Adipocyte (in vitro differentiated cells): ENCODE measurements around the gene ABHD1.

Experiments
- DNase-seq: peaks from one replicate; pipeline ENCODE4 v3.0.0-alpha.2; 2015; ENCODE audit warnings: low read depth
- H3K27me3 ChIP-seq: replicated peaks from 2 replicates; pipeline ENCODE4 v1.7.0; 2013; ENCODE audit warnings: mild to moderate bottlenecking, low read length, moderate library complexity; ENCODE audit not compliant: control insufficient read depth, insufficient read depth
- H3K36me3 ChIP-seq: 2 replicates; pipeline ENCODE4 v1.7.0; 2013; ENCODE audit warnings: low read length, mild to moderate bottlenecking, moderate library complexity; ENCODE audit not compliant: control insufficient read depth, insufficient read depth, severe bottlenecking
- H3K4me1 ChIP-seq: 2 replicates; pipeline ENCODE4 v1.7.0; 2013; ENCODE audit warnings: mild to moderate bottlenecking, low read length, moderate library complexity; ENCODE audit not compliant: control insufficient read depth, insufficient read depth
- H3K4me3 ChIP-seq: 2 replicates; pipeline ENCODE4 v1.7.0; 2013; ENCODE audit warnings: mild to moderate bottlenecking, low read length, moderate library complexity
- H3K9ac ChIP-seq: 2 replicates; pipeline ENCODE4 v1.7.0; 2013; ENCODE audit warnings: mild to moderate bottlenecking, low read length, moderate library complexity
- H3K9me3 ChIP-seq: 2 replicates; pipeline ENCODE4 v1.7.0; 2013; ENCODE audit warnings: mild to moderate bottlenecking, low read length, moderate library complexity; ENCODE audit not compliant: control insufficient read depth

ABHD1 gene

DNA sequence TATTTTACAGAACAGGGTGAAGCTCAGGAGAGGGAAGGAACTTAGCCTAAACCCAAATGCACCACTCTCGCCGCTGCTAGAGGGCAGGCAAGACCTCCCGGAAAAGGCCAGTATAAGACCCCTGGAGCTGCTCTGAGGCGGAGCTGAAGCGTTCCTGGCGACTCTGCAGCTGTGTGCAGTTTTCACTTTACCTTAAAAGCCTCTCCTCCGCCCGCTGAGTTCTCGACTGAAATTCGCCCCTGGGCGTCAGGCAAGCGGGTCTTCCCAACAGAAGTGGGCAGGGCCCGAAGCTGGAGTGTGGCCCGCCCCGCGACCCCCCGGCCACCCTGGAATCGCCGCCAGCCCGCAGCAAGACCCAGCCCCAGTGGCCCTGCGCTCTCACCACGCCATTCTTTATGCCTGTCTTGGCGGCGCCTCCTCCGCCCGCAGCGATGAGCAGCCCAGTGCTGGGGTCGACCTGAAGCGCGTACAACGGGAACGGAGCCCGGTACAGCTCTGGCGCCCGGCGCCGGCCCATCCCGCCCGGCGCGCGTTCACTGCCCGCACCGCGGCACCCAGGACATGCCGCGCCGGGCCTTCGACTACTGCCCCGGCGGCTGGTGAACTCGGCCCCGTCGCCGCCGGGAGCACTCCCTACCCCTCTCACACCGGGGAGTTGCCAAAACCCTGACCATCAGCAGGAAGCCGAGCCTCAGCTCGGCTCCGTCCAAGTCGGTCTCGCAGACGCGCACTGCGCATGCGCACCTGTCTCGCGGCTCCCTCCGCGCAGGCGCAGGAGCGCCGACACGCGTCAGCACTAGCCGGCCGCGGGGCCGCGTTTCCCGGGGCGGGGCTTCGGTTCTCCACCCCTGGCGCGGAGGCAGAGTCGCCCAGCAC lies 10.5 kb downstream of the ABHD1 start, which contains the start of gene PREB:
PREB (minus strand) TSS at position 732 of the 876 bp plus-strand sequence; CDS start at position 517, 215 bp downstream.
- H3K36me3 ChIP-seq = peaks cover 40% of the 10 kb centered on the region
- H3K4me3 ChIP-seq = peak within 1 kb of the TSS; percentile 86
- H3K4me1 ChIP-seq = peaks cover 23% of the 10 kb centered on the region
- no peaks in the 10 kb centered on the region for H3K9me3 ChIP-seq
- H3K9ac ChIP-seq = peak within 1 kb of the TSS; percentile 99
- peak; percentile 99 for DNase-seq
- no peaks in the 10 kb centered on the region for H3K27me3 ChIP-seq

DNA sequence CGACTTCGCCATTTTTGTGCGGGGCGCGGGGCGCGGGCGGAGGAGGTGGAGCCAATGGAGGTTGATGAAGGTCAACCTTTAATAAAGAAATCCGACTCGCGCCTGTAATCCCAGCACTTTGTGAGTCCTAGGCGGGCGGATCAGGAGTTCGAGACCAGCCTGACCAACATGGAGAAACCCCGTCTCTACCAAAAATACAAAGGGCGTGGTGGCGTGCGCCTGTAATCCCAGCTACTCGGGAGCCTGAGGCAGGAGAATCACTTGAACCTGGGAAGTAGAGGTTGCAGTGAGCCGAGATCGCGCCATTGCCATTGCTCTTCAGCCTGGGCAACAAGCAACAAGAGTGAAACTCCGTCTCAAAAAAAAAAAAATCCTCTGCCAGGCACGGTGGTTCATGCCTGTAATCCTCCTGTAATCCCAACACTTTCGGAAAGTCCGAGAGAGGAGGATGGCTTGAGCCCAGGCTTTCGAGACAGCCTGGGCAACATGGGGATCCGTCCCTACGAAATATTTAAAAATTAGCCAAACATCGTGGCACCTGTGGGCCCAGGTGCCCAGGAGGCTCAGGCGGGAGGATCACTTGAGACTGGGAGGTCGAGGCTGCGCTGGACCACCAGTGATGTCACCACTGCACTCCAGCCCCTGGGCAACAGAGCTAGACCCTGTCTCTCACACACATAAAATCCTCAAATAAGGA lies 11.3 kb downstream of the ABHD1 start:
- H3K4me3 ChIP-seq = peak overlapping the region; percentile 86
- H3K9ac ChIP-seq = peak overlapping the region; percentile 99
- peaks cover 23% of the 10 kb centered on the region for H3K4me1 ChIP-seq
- H3K9me3 ChIP-seq = no peaks in the 10 kb centered on the region
- DNase-seq = no peak
- peaks cover 32% of the 10 kb centered on the region for H3K36me3 ChIP-seq
- no peaks in the 10 kb centered on the region for H3K27me3 ChIP-seq

DNA sequence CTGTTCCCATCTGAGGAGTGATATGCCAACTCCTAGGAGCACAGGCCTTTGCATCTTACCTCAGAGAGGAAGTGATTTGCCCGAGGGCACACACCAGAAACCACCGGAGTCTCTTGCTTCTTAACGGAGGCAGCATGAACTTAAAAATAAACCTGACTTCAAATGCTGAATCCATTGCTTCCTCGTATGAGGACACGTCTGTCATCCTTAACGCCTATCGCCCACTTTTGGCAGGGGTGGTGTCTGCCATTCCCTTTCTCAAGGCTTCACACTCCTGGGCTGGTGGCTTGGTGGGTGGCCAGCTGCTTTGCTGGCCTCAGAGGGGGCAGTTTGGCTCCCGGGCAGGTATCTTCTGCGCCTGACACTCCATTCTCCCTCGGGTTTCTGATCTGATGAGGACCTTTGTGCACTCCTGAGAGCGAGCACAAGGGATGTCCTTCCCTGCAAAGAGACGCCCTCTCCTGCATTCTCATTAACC lies 11.9 kb downstream of the ABHD1 start:
- no peak overlapping the region for H3K4me3 ChIP-seq
- peaks cover 26% of the 10 kb centered on the region for H3K36me3 ChIP-seq
- peaks cover 23% of the 10 kb centered on the region for H3K4me1 ChIP-seq
- H3K9me3 ChIP-seq = no peaks in the 10 kb centered on the region
- peaks cover 1% of the 10 kb centered on the region for H3K27me3 ChIP-seq
- no peak overlapping the region for H3K9ac ChIP-seq
- DNase-seq = no peak

DNA sequence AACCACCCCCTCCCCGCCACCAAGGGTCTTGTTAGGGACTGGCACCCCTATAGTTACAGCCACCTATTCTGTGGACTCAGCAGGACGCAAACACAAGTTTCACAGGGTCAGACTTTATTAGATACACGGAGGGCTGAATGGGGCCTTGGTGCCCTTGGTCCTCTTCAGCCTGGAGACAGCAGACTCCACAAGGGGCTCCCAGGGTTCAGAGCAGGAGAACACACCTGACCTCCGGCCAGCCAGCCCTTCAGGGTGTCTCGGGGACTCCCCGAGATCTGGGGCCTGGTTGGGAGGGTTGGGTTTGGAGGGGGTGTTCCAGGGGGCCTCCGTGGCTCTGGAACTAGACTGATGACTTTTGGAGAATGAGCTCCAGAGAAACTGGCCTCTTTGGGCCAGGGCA lies 13.1 kb downstream of the ABHD1 start:
- no peak overlapping the region for H3K9ac ChIP-seq
- no peak overlapping the region for H3K4me3 ChIP-seq
- no peaks in the 10 kb centered on the region for H3K9me3 ChIP-seq
- peaks cover 14% of the 10 kb centered on the region for H3K36me3 ChIP-seq
- H3K27me3 ChIP-seq = peaks cover 2% of the 10 kb centered on the region
- no peak for DNase-seq
- H3K4me1 ChIP-seq = peaks cover 18% of the 10 kb centered on the region

DNA sequence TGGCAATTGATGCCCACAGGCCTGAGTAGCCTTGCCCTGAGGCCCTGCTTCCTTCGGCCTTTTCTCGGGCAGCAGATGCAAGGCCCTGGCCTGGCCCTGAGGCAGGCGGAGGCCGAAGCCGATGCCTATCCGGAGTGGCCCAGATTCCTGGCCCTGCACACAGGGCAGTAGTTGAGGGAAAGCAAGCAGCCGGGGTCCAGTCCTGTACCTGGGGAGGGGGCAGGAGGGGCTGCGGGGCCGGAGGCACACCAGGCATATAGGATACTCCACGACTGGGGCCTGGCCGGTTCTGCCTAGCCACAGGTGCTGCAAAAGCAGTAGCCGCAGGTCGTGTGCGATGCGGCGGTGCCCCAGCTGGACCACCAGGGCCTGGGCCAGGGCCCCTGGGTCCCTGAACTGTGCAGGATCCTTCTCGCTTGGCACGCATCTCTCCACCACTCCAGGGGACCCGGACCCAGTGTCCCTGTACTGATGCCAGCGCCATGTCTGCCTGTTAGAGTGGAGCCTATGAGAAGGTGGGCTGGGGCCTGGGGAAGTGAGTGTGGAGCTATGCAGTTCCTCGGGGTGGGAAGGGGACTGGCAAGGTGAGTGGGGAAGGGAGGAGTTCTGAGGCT lies 13.8 kb downstream of the ABHD1 start:
- H3K36me3 ChIP-seq = peaks cover 7% of the 10 kb centered on the region
- H3K9ac ChIP-seq = no peak overlapping the region
- H3K9me3 ChIP-seq = no peaks in the 10 kb centered on the region
- DNase-seq = no peak
- H3K4me3 ChIP-seq = no peak overlapping the region
- peaks cover 2% of the 10 kb centered on the region for H3K27me3 ChIP-seq
- peaks cover 11% of the 10 kb centered on the region for H3K4me1 ChIP-seq

DNA sequence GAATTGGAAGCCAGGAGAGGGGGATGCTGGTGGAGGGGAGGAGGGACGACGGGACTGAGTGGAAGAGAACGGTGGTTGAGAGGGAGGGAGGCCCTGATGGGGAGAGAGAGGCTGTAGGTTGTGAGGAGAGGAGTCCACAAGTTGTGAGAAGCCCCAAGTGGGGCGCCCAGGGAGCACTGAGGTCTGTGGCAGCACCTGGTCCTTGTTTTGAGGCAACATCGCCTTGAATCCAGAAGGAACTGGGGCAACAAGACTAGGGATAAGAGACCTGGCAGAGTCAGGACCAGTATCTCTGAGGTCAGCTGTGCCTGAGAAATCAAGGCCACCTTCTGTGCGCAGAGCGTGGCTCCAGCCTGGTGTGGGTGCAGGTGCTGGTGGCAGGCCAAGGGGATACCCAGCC lies 14.5 kb downstream of the ABHD1 start:
- H3K9me3 ChIP-seq = peaks cover 6% of the 10 kb centered on the region
- DNase-seq = no peak
- no peak overlapping the region for H3K9ac ChIP-seq
- H3K27me3 ChIP-seq = peaks cover 8% of the 10 kb centered on the region
- H3K36me3 ChIP-seq = peaks cover under 1% of the 10 kb centered on the region
- no peak overlapping the region for H3K4me3 ChIP-seq
- peaks cover 4% of the 10 kb centered on the region for H3K4me1 ChIP-seq

DNA sequence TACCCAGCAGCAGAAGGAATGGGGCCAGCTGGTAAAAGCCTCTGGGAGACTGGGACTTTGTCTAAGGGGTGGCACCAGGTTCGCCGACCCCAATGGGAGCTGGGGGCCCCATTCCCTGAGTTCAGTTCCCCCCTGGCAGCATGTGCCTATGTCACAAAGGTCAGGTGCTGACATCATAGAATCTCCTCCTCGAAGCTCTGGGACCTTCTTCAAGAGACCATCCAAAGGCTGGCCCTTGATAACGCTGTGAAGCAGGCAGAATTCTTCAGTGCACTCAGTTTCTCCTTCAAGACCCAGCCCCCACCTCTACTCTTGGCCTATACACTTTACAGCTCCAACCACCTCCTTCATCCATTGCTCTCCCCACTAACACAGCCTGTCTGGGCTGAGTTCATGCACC lies 15.7 kb downstream of the ABHD1 start, which contains the start of gene PRR30:
PRR30 (minus strand) TSS at position 101 of the 400 bp plus-strand sequence. CDS start 1,081 bp downstream, outside the sequence.
- no peaks in the 10 kb centered on the region for H3K4me1 ChIP-seq
- H3K27me3 ChIP-seq = peaks cover 8% of the 10 kb centered on the region
- H3K4me3 ChIP-seq = no peak within 1 kb of the TSS
- DNase-seq = no peak
- H3K9me3 ChIP-seq = peaks cover 12% of the 10 kb centered on the region
- H3K36me3 ChIP-seq = no peaks in the 10 kb centered on the region
- no peak within 1 kb of the TSS for H3K9ac ChIP-seq

DNA sequence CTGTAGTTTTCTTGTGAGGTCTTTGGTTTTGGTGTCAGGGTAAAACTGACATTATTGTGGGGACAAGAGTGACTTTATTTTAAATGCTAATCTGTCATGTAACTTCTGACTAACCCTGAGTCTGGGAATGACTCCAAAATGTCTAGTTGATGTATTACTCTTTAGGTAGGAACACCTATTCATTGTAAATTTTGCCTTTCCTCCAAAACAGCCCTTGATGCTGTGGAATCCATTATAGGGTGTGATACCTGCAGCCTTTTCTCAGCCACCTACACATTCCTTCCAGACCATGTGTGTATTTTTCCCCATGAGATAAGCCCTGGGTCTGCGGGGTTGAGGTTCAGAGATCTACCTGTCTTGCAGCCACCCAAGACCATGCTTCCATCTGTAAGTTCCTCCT lies 19.7 kb downstream of the ABHD1 start:
- Histone ChIP-seq H3K36me3 (no peaks in the 10 kb centered on the region), H3K27me3 (peaks cover 8% of the 10 kb centered on the region), H3K9ac (no peak overlapping the region), H3K9me3 (peaks cover 12% of the 10 kb centered on the region), H3K4me3 (no peak overlapping the region), H3K4me1 (no peaks in the 10 kb centered on the region)
- no peak for DNase-seq

DNA sequence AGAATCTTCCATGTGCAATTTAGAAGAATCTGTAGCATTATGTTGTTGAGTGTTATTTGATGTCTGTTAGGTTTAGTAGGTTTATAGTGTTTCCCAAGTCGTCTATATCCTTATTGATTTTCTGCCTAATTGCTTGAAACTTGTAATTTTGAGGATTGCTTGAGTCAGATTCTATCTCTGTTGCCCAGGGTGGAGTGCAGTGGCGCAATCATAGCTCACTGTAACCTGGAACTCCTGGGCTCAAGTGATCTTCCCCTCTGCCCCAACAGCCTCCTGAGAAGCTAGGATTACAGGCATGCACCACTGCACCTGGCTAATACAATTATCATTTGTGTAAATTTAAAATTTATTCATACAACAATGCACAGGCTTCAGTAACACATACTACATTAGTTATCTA lies 22.1 kb downstream of the ABHD1 start:
- H3K27me3 ChIP-seq = peaks cover 13% of the 10 kb centered on the region
- DNase-seq = no peak
- no peaks in the 10 kb centered on the region for H3K4me1 ChIP-seq
- H3K9ac ChIP-seq = no peak overlapping the region
- peaks cover 12% of the 10 kb centered on the region for H3K9me3 ChIP-seq
- no peak overlapping the region for H3K4me3 ChIP-seq
- H3K36me3 ChIP-seq = no peaks in the 10 kb centered on the region

DNA sequence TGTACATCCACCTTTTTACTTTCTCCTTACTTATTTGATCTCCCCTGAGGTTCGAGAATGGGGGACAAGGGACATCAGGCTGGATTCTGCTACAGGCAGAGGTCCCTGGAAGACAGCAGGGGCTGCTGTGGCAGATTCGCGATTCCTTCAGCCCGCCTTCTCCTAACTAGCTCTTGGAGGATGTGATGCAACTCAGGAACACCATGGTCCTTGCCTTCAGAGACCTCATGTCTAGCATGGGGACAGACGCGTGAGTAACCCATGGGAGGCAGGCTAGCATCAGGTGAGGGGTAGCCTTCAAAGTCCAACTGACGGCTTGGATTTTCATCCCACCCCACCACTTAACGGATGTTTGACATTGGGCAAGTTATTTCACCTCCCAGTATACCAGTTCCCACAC lies 24.3 kb downstream of the ABHD1 start:
- no peak for DNase-seq
- no peaks in the 10 kb centered on the region for H3K36me3 ChIP-seq
- H3K9ac ChIP-seq = no peak overlapping the region
- no peak overlapping the region for H3K4me3 ChIP-seq
- no peaks in the 10 kb centered on the region for H3K4me1 ChIP-seq
- peaks cover 9% of the 10 kb centered on the region for H3K27me3 ChIP-seq
- H3K9me3 ChIP-seq = peaks cover 8% of the 10 kb centered on the region
